GM03348 (cell line): ENCODE data around the gene SNAPC1.
A peak's percentile ranks its signal among the peaks of the same experiment; 100 is the strongest.

ENCODE experiments used
- DNase-seq: peaks from one replicate; pipeline ENCODE4 v3.0.0; 2012; ENCODE audit warnings: low spot score

SNAPC1 gene

DNA sequence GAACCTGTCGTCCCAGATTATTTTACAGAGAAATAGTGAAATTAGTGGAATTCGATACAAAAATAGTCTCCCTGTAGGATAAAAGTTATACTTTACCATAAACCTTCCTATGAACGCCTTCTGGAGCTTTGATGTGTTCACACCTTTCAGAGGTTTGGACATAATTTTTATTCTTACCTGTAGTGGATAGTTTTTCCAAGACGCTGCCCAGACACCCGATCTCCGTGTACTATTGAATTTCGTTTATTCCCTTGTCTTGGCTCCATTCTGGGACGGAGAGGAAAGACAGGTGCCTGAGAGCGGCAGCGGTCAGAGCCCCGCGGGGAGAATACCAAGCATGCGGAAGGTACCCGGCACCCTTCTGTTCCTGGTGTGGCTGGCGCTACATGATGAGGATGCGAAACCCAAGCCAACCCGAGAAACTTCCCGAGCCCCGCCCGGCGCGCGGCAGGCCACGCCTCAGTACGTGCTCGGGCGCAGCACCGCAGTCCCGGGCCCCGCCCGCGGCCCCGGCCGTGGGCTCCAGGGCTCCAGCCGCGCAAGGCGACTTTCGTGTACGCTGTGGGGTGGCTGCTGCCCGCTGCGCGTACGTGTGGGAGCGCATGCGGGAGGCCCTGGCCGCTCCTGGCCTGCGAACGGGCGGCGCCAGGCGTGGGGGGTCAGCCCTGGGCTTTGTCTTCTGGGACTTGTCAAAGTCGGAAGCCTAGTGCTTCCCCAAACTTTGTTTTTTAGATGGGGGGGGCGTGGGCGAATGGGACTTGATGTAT is 11.3 kb upstream of the SNAPC1 start:
- peak; percentile 87 for DNase-seq

- DNase-seq, result no peak
Observed at GRCh38 chr14:61751475-61751989, 10.7 kb upstream of the SNAPC1 start.

DNA sequence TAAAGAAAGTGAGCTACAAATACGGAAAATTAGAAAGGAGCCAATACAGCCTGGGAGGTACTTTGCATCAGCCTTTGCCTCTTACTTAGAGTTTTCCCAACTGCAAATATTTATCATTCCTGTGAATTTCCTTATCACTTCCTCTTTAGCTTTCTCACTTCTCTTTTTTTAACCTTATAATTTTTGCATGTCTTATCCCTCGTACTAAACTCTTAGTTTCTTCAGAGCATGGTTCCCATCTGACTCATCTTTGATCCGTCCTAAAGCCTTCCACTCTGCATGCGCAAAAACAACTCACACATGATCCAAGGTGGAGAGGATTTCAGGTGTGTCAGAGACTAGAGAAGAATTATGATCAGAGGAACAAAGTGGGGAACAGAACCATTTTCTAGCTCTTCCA is 9.6 kb upstream of the SNAPC1 start:
- DNase-seq, result peak; percentile 11

- no peak for DNase-seq
Observed at GRCh38 chr14:61753631-61754030, 8.6 kb upstream of the SNAPC1 start.

DNA sequence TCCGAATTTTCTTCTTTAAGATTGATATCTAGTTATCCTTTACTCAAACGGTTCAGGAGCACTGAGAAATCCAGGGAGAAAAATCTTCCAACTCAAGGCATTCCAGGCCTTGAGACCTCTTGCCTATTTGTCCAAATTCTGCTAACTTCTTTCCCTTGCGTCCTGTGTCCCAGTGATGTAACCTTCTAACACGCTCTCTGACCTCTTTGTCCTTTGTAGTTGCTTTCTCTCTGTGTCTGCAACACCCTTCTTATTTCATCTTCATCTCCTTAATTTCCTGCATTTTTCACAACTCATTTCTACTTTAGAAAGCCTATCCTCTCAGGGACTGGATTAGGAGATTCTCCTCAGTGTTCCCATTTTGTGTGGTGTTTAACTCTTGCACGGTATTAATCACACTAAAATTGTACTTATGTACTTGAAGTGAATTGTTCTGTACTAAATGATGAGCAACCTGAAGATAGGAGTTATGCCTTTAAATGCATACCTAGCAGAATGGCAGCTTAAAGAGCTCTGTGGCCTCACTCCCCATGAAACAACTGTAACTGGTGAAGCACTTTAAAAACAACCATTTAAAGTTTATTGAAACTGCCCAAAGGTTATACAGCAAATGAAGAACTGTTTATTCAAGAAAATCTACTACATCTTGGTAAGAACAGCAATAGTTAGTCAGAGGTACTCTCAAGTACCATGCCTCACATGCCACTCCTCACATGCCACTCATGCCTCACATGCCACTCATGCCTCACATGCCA is 7.4 kb upstream of the SNAPC1 start:
- DNase-seq, result peak; percentile 29

- DNase-seq, result peak; percentile 20
Observed at GRCh38 chr14:61755382-61755742, 6.9 kb upstream of the SNAPC1 start.

DNA sequence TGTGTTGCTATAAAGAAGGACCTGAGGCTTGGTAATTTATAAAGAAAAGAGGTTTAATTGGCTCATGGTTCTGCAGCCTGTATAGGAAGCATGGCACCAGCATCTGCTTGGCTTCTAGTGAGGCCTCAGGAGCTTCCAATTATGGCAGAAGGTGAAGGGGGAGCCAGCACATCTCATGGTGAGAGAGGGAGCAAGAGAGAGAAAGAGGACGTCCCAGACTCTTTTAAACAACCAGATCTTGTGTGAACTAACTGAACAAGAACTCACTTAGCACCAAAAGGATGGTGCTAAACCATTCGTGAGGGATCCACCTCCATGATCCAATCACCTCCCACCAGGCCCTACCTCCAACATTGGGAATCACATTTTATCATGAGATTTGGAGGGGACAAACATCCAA is 6.1 kb upstream of the SNAPC1 start:
- DNase-seq, result no peak

GRCh38 chr14:61759878-61760277 is 2.3 kb upstream of the SNAPC1 start:
- DNase-seq, result no peak

DNA sequence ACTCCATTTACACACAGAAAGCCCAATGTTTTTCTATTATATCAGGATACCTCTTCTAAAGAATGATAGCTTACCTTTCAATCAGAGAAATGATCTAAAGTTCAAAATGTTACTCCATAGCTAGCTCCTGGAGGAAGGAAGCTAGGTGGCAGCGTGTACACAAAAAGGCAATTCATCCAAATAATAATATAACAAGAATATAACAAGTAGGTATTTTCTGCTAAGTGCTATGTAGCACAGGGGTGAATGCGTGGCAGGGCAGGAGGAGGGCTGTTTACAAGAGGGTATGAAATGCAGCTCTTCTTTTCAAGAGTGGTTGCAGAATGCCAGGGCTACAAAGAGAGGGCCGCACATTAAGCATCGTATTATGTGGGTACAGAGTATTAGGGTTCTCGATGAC is 663 bp upstream of the SNAPC1 start:
- no peak for DNase-seq

GRCh38 chr14:61764342-61765122 is 2.3 kb downstream of the SNAPC1 start:
- DNase-seq, result no peak

DNA sequence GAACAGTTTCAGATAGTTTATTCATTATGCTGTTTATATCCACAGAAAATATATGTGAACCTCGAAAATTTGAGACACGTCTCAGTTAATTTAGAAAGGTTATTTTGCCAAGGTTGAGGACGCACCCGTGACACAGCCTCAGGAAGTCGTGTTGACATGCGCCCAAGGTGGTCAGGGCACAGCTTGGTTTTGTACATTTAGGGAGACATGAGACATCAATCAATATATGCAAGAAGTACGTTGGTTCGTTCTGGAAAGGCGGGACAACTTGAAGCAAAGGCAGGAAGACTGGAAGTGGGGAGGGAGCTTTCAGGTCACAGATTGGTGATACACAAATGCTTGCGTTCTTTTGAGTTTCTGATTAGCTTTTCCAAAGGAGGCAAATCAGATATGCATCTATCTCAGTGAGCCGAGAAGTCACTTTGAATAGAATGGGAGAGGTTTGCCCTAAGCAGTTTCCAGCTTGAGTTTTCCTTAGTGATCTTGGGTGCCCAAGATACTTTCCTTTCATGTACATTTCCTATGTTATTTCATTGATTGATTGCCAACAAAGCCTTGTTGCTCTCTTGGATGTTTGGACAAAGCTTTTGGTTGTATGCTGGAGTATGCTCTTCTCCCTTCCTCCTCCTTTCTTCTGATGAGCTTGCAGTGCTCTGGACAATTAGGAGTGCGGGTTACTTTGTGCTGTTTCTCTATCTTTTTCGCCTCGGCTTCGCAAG is 3.2 kb downstream of the SNAPC1 start:
- no peak for DNase-seq

GRCh38 chr14:61766151-61766550 is 3.9 kb downstream of the SNAPC1 start:
- no peak for DNase-seq

DNA sequence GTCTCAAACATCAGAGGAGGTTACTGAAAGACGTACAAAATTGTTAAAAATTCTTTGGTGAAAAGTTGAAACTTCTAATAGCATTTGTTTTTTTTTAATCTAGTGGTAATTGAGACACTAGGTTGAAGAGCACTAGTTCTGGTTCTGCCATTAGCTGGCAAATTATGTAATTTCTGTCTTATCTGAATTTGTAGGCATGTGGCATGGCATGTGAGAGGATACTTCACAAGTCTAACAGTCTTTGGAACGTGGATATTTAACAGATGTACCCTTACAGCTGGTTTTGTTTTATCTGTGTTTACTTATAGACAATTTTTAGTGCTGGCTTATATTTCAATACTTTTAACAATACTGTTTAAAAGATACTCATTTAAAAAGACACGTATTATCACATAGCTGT is 6.0 kb downstream of the SNAPC1 start:
- no peak for DNase-seq

DNA sequence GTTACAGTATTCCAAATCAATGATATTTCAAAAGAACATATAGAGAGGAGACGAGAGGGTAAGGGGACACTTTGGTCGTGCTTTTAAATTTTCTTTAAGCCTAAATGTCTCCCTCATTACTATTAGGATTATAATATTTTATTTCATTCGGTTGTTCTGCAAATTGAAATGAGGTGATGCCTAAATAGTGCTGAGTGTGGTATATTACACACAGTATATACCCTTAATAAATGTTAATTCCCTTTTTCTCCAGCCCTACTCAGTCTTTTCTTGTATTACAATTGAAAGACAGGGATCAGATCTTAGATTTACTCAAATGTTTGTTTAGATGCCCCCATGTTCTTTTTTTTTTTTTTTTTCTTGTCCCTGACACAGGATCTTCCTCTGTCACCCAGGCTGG is 7.7 kb downstream of the SNAPC1 start:
- DNase-seq, result no peak

GRCh38 chr14:61774861-61775260 is 12.6 kb downstream of the SNAPC1 start:
- no peak for DNase-seq

DNA sequence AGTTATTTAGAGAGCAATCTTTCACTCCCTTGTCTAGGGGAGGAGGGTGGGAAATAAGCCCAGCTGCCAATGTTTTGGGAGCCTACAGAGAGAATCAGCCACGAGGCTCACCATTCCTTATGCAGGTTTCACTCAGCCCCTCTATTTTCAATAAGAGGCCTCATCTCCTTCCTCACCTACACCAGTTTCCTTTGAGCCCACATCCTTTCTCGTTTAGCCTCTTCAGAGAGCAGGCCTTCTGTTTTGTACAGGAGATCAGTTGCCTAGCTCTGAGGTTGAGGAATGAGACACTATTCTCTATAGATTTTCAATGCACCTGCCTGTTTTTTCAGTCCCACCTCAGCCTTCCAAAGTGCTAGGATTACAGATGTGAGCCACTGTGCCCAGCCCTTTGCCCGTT is 17.9 kb downstream of the SNAPC1 start:
- DNase-seq, result no peak

DNA sequence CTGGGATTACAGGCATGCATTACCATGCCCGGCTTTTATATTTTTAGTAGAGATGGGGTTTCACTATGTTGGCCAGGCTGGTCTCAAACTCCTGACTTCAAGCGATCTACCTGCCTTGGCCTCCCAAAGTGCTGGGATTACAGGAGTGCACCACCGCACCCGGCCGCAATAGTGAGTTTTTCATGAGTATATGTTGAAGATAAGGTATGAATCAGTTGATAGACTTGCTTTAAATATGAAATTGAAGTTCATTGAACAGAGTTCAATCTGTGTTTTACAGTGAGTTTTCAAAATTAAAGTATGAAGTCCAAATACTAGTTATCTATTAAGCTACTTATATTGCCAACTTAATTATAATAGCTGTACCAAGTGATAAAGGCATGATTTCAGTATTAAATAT is 35.1 kb downstream of the SNAPC1 start:
- DNase-seq, result no peak

DNA sequence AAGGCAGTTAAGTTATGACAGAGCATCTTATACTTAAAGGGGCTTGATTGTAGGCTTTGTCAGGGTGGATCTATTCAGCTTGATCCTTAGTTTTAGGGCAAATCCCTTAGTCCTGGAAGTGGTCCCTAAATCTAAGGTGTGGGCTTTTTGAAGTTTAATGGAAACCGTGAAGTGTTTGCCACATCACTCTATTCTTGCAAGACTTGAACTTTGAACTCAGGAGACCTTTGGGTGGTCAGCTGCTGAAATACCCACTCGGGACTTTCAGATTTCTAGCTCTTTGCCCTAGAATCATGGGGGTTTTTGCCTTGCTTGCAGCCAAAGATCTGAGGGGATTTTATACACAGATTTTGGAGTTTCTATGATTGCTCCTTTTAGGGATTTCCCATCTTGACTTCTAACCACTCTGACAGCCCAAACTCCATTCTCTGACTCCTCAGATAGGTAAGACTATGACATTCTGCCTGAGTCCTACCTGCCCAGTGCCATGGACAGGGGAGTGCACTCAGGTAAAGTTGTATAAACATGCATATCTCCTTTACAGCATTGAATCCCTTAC is 39.9 kb downstream of the SNAPC1 start:
- no peak for DNase-seq

DNA sequence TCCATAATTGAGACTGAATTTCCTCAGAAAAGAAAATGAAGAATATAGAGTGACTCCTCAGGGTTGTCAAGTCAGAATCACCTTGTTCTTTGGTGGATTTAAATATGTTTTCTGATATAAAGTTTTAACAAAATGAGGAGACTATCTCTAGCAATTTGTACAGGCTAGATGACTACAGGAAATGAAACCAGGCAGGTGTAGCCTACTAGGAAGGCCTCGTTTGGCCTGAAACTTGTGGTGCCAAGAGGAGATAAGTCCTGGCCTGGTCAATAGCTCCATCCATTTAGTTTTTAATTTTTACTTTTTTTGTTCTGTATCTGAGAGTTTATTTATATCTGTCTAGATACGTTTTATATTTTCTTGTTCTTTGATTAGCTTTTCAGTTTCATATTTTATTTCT is 41.5 kb downstream of the SNAPC1 start:
- no peak for DNase-seq

- no peak for DNase-seq
Observed at GRCh38 chr14:61805451-61805850, 43.2 kb downstream of the SNAPC1 start.

GRCh38 chr14:61811882-61812346 is 49.7 kb downstream of the SNAPC1 start:
- DNase-seq, result no peak
